ENCODE data around the gene PRUNE2.

Gene PRUNE2

GRCh38 chr9:76562511-76562911 is 343.4 kb downstream of the PRUNE2 start:
- ChIA-PET CTCF (interaction anchor here (1.0 to 1.5 kb wide), 4 partner anchors 13 to 102 kb away, joined by 3 to 7 read pairs (median 4); no protein-coding TSS in a partner anchor), POLR2A (interaction anchor here (0.6 kb wide), 1 partner anchor 27 kb away, joined by 3 read pairs; no protein-coding TSS in a partner anchor)
- H3K36me3 ChIP-seq (ENCODE audit: control insufficient read depth in 4 of 4, insufficient read depth in 4 of 4, low read length in 3 of 4), result peaks cover 0 to 2% (median 0%) of the 10 kb centered on the region in 4 experiments
- no peaks in the 10 kb centered on the region for H3K27me3 ChIP-seq (replicated peaks in 2 of 5; ENCODE audit: control insufficient read depth in 4 of 5, insufficient read depth in 5 of 5, low read length in 4 of 5)
- no peak overlapping the region for H3K4me3 ChIP-seq (ENCODE audit: control insufficient read depth in 1 of 7, extremely low read depth in 1 of 7, insufficient read depth in 4 of 7, low read depth in 2 of 7, low read length in 6 of 7)
- H3K4me1 ChIP-seq (ENCODE audit: control extremely low read depth in 1 of 4, control insufficient read depth in 4 of 4, insufficient read depth in 4 of 4, low read length in 3 of 4), result peaks cover 0 to 46% (median 20%) of the 10 kb centered on the region in 4 experiments
- no peak overlapping the region for H3K27ac ChIP-seq (ENCODE audit: insufficient read depth in 1 of 2, low read depth in 1 of 2, low read length in 2 of 2, poor library complexity in 1 of 2, severe bottlenecking in 2 of 2)
- H3K9me3 ChIP-seq (ENCODE audit: control extremely low read depth in 1 of 5, control insufficient read depth in 4 of 5, insufficient read depth in 2 of 5, low read depth in 1 of 5, low read length in 4 of 5), result peaks cover 0 to 6% (median 0%) of the 10 kb centered on the region in 5 experiments
- peak in 2 of 3 donors; percentile 64 to 77 for DNase-seq

GRCh38 chr9:76561900-76562299 is 344.0 kb downstream of the PRUNE2 start:
- no peaks in the 10 kb centered on the region for H3K27me3 ChIP-seq (replicated peaks in 2 of 5; ENCODE audit: control insufficient read depth in 4 of 5, insufficient read depth in 5 of 5, low read length in 4 of 5)
- WGBS (ENCODE audit: insufficient coverage), result no CpG with 5 or more reads among the region's 1 CpG
- ChIA-PET POLR2A (interaction anchor here (0.6 kb wide), 1 partner anchor 26 kb away, joined by 3 read pairs; no protein-coding TSS in a partner anchor), CTCF (interaction anchor here (1.0 to 1.5 kb wide), 6 partner anchors 14 to 101 kb away, joined by 3 to 7 read pairs (median 3); no protein-coding TSS in a partner anchor)
- peaks cover 0 to 6% (median 0%) of the 10 kb centered on the region in 5 experiments for H3K9me3 ChIP-seq (ENCODE audit: control extremely low read depth in 1 of 5, control insufficient read depth in 4 of 5, insufficient read depth in 2 of 5, low read depth in 1 of 5, low read length in 4 of 5)
- peaks cover 0 to 2% (median 0%) of the 10 kb centered on the region in 4 experiments for H3K36me3 ChIP-seq (ENCODE audit: control insufficient read depth in 4 of 4, insufficient read depth in 4 of 4, low read length in 3 of 4)
- peaks cover 0 to 46% (median 20%) of the 10 kb centered on the region in 4 experiments for H3K4me1 ChIP-seq (ENCODE audit: control extremely low read depth in 1 of 4, control insufficient read depth in 4 of 4, insufficient read depth in 4 of 4, low read length in 3 of 4)
- H3K4me3 ChIP-seq (ENCODE audit: control insufficient read depth in 1 of 7, extremely low read depth in 1 of 7, insufficient read depth in 4 of 7, low read depth in 2 of 7, low read length in 6 of 7), result no peak overlapping the region
- H3K27ac ChIP-seq (ENCODE audit: insufficient read depth in 1 of 2, low read depth in 1 of 2, low read length in 2 of 2, poor library complexity in 1 of 2, severe bottlenecking in 2 of 2), result no peak overlapping the region
- no peak for DNase-seq

Data from common myeloid progenitor, CD34-positive (primary cell).